GM10248 (cell line): ENCODE data around the gene MON1A.

Experiments used
- CTCF ChIA-PET: fragments of 300-600 bp; sonication (Branson Sonifier 250); formaldehyde crosslinking; extraction: SDS; loops from one replicate; lab custom pipeline; 2021; ENCODE audit warnings: antibody characterized with exemption; lab: Yijun Ruan, JAX
- POLR2A ChIA-PET: fragments of 350-650 bp; sonication (Branson Sonifier 250); formaldehyde crosslinking; extraction: SDS; loops from one replicate; lab custom pipeline; 2020; ENCODE audit warnings: antibody characterized with exemption; lab: Yijun Ruan, JAX
- DNase-seq: peaks from one replicate; pipeline ENCODE4 v3.0.0; 2012; ENCODE audit errors: extremely low spot score
- TF ChIP-seq, protein P1 (sequence below): IDR thresholded peaks from 2 replicates; pipeline ENCODE4 v1.5.1; 2012; ENCODE audit warnings: mild to moderate bottlenecking, low read depth; ENCODE audit errors: extremely low read depth, missing control alignments, control extremely low read depth

Gene MON1A

DNA sequence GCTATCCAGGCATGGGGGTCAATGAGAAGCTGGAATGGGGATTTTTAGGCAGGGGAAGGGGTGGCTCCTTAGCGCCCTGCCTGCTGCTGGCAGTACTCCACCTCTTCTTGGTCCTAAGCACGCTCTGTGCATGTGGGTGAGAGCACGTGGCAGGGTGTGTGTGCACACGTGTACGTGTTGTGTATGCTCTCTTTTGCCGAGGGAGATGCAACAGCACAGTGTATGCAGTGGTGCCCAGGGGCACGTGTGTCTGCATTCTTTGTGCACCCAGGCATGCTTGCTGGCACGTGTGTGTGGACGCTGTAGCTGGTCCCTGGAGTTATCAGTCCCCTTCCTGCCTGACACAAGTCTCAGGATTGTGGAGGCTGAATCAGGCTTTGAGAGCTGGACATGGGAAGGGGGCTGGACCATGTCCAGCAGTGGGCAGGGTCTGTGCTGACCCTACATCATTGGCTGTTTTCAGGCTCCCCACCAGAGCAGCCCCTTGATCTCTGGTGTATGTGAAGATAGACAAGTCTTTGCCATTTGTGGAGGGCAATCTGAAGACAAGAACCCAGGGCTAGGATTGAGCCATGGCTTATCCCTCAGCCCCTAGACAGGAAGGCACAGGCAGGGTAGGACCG, 58.0 kb downstream of the MON1A start:
- ChIA-PET CTCF (interaction anchor here (0.7 to 1.3 kb wide), 4 partner anchors 7 to 33 kb away, joined by 3 to 5 read pairs (median 3); no protein-coding TSS in a partner anchor), POLR2A (no interaction called here)
- TF ChIP-seq, protein P1, sequence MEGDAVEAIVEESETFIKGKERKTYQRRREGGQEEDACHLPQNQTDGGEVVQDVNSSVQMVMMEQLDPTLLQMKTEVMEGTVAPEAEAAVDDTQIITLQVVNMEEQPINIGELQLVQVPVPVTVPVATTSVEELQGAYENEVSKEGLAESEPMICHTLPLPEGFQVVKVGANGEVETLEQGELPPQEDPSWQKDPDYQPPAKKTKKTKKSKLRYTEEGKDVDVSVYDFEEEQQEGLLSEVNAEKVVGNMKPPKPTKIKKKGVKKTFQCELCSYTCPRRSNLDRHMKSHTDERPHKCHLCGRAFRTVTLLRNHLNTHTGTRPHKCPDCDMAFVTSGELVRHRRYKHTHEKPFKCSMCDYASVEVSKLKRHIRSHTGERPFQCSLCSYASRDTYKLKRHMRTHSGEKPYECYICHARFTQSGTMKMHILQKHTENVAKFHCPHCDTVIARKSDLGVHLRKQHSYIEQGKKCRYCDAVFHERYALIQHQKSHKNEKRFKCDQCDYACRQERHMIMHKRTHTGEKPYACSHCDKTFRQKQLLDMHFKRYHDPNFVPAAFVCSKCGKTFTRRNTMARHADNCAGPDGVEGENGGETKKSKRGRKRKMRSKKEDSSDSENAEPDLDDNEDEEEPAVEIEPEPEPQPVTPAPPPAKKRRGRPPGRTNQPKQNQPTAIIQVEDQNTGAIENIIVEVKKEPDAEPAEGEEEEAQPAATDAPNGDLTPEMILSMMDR, result no peak
- DNase-seq, result no peak

DNA sequence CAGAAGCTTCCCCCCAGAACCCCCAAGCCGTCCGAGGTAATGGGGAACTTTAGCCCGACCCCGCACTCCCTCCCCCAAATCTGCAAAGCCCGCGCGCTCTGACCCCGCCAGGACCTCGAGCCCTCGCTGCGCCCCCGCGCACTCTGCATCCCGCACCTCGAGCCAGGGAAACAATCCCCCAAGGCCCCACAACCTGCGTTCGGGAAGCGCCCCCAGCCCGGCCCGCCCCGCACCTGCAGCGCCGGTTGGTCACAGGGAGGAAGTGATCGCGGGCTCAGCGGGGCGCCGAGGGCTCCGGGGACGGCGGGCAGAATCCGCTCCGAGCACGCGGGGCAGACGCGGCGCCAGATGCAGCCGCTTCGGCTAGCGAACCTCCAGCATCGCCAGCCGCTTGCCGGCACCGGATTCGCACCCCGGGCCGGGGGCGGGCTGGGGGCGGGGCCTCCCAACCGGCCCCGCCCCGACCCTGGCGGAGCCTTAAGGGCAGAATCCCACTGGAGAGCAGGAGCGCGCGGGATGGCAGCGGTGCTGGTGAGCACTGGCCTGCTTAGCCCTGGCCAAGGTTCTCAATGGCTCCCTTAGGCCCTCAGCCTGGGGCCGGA, 60.0 kb downstream of the MON1A start, which contains the start of gene CAMKV:
TSS of gene CAMKV (minus strand) at position 382 of the 602 bp plus-strand sequence. CDS start 7,518 bp downstream, outside the sequence.
- DNase-seq, result peak; percentile 41
- ChIA-PET POLR2A (no interaction called here), CTCF (interaction anchor here (0.7 to 1.3 kb wide), 3 partner anchors 10 to 70 kb away, joined by 3 to 4 read pairs (median 3); partner anchors contain the start of gene CDHR4)
- TF ChIP-seq, protein P1, result no peak

DNA sequence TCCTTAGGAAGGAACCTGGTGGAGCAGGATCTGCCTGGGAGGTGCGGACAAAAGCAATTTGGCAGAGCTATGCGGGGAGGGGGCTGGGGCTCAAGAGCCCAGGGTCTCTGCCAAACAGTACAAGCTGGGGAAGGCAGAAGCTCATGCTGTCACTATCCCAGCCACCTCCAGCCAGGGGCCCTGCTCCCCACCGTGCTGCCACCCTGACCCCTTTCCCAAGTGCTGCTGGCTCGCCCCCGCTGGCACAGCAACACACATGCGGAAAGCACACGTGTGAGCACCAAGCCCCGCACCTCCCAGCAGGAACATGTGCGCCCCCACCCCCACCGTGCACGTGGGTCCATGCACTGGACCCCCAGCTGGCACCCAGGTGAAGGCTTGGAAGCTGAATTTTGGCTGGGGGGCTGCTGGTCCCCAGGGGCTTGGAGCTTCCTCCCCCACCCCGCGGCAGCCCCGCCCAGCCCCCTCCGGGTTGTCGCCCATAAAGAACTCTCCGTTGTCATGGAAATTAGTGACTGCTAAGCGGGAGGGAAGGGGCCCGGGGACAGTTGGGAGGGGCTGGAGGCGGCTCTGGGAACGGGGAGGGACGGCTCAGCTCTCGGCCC, 60.6 kb downstream of the MON1A start:
- TF ChIP-seq, protein P1, result no peak
- no peak for DNase-seq
- ChIA-PET CTCF (interaction anchor here (0.7 to 3.4 kb wide), 4 partner anchors 12 to 69 kb away, joined by 3 to 9 read pairs (median 4); partner anchors contain the start of gene CDHR4), POLR2A (no interaction called here)

DNA sequence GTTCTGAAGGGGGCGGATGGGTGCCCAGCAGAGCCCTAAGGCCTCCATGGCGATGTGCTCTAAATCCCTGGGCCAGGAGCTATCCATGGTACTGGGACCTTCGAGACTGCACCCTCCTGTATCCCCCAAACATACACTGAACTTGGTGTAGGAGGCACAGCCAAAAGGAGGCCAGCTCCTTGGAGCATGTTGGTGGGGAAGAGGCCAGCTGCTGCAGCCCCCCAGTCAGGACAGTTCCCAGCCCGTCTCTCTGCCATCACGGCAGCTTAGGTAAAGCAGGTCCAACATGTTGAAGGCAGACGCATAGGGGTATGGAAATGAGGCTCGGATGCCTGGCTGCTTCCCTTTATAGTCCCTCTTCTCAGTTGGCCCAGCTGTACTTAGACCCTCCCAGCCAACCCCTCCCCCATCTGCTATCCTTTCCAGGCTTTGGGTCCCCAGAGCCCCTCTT, 61.7 kb downstream of the MON1A start:
- ChIA-PET CTCF (interaction anchor here (1.3 to 3.4 kb wide), 3 partner anchors 11 to 29 kb away, joined by 3 to 9 read pairs (median 4); partner anchors contain the start of gene TRAIP), POLR2A (no interaction called here)
- DNase-seq, result peak; percentile 49
- TF ChIP-seq, protein P1, result no peak

DNA sequence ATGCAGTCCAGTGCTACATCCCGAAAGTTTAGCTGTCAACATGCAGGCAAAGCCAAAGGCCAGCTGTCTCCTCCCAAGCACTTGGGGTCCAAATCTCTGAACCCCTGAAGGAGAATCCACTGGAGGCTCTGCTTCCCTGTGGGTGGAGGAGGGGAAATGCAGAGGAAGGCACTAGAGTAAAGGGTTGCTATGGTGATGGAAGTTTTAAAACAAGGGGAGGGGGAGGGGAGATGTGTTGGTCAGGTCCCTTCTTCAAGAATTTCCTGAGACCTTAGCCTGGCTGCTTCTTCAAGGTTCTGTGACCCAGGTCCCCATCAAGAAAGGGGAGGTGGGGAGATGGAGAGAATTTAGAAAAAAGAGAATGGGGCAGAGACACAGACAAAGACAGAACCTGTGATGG, 62.2 kb downstream of the MON1A start:
- TF ChIP-seq, protein P1, result no peak
- ChIA-PET POLR2A (no interaction called here), CTCF (interaction anchor here (0.7 to 3.4 kb wide), 4 partner anchors 8 to 31 kb away, joined by 3 to 9 read pairs (median 4); partner anchors contain the start of gene TRAIP)
- no peak for DNase-seq

DNA sequence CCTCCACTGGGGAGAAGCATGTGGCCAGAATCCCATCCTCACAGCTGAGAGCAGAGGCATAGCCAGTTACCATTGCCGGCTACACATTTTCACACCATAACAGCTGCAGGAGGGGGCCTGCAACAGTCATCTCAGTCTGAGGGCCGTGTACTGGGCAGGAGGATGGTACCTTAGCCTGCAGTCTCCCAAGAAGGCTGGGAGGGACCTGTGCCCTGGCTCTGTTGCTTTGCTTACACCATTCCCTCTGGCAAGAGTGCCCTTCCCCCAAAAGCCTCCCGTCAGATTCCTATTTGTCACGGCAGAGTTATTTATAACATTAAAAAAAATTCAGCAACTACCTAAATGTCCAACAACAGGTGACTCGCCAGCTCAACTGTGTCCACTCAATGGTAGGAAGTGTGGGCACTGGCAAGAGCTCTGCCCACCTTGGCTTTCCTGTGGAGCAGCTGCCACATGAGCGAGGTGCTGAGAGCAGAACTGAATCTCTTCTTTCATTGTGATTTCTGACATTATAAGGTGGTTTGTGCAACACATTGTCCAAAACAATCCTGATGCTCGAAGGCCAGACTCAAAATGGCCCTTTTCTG, 64.3 kb downstream of the MON1A start:
- TF ChIP-seq, protein P1, result no peak
- no peak for DNase-seq
- POLR2A ChIA-PET, result no interaction called here
- CTCF ChIA-PET, result interaction anchor here (1.2 kb wide), 1 partner anchor 7 kb away, joined by 3 read pairs; no protein-coding TSS in a partner anchor
